Common myeloid progenitor, CD34-positive (primary cell): Measurements from ENCODE around the gene HERC4.
"Not testable (repeated sequence)": the region's sequence is repeated elsewhere in the genome, so short reads cannot be mapped to it uniquely, and the experiment has no call there.

Source experiments
- CTCF ChIA-PET: fragments of 350-600 bp; sonication (Branson Sonifier 250); formaldehyde crosslinking; loops from one replicate; lab custom pipeline; 2021; ENCODE audit warnings: antibody characterized with exemption; lab: Charles Lee
- POLR2A ChIA-PET: fragments of 350-600 bp; sonication (Branson Sonifier 250); formaldehyde crosslinking; loops from one replicate; lab custom pipeline; 2021; ENCODE audit warnings: antibody characterized with exemption; lab: Charles Lee
- DNase-seq, 3 donors: peaks; one replicate each; pipeline versions ENCODE4 v3.0.0 to v3.0.0-alpha.2; 2013
- H3K27ac ChIP-seq, 2 experiments: 1 replicate in 1 of 2; 2 replicates in 1 of 2; pipeline ENCODE4 v1.7.0; 2013; ENCODE audit warnings: inconsistent platforms in 2 of 2, low read length in 2 of 2, mild to moderate bottlenecking in 2 of 2, low read depth in 1 of 2, moderate library complexity in 1 of 2; ENCODE audit not compliant: severe bottlenecking in 2 of 2, insufficient read depth in 1 of 2, poor library complexity in 1 of 2
- H3K27me3 ChIP-seq, 5 experiments: replicated peaks in 2 of 5; 1 replicate in 3 of 5; 2 replicates in 2 of 5; pipeline versions ENCODE4 v1.6.1 to v1.7.0; 2013; ENCODE audit warnings: low read length in 4 of 5, mild to moderate bottlenecking in 2 of 5, moderate library complexity in 2 of 5, inconsistent platforms in 1 of 5; ENCODE audit not compliant: insufficient read depth in 5 of 5, control insufficient read depth in 4 of 5
- H3K36me3 ChIP-seq, 4 experiments: 1 replicate in 2 of 4; 2 replicates in 2 of 4; pipeline versions ENCODE4 v1.6.1 to v1.7.0; 2013; ENCODE audit warnings: low read length in 3 of 4, control low read depth in 1 of 4, mild to moderate bottlenecking in 1 of 4; ENCODE audit not compliant: control insufficient read depth in 4 of 4, insufficient read depth in 4 of 4
- H3K4me1 ChIP-seq, 4 experiments: 1 replicate in 3 of 4; 2 replicates in 1 of 4; pipeline versions ENCODE4 v1.6.1 to v1.7.1; 2013; ENCODE audit warnings: low read length in 3 of 4, mild to moderate bottlenecking in 3 of 4, control low read depth in 1 of 4, inconsistent platforms in 1 of 4, moderate library complexity in 1 of 4; ENCODE audit not compliant: control insufficient read depth in 4 of 4, insufficient read depth in 4 of 4; ENCODE audit errors: control extremely low read depth in 1 of 4
- H3K4me3 ChIP-seq, 7 experiments: 1 replicate in 4 of 7; 2 replicates in 3 of 7; pipeline versions ENCODE4 v1.5.1 to v1.7.0; 2013; ENCODE audit warnings: mild to moderate bottlenecking in 7 of 7, low read length in 6 of 7, moderate library complexity in 6 of 7, inconsistent platforms in 2 of 7, low read depth in 2 of 7, control low read depth in 1 of 7; ENCODE audit not compliant: insufficient read depth in 4 of 7, control insufficient read depth in 1 of 7; ENCODE audit errors: extremely low read depth in 1 of 7
- H3K9me3 ChIP-seq, 5 experiments: 1 replicate in 4 of 5; 2 replicates in 1 of 5; pipeline versions ENCODE4 v1.6.1 to v1.7.1; 2013; ENCODE audit warnings: low read length in 4 of 5, mild to moderate bottlenecking in 2 of 5, inconsistent platforms in 1 of 5, low read depth in 1 of 5, moderate library complexity in 1 of 5; ENCODE audit not compliant: control insufficient read depth in 4 of 5, insufficient read depth in 2 of 5; ENCODE audit errors: control extremely low read depth in 1 of 5
- WGBS: methylation state at CpG from one replicate; pipeline ENCODE4 v1.1.5; 2013; ENCODE audit not compliant: insufficient coverage; 5-methylcytosine and 5-hydroxymethylcytosine counted together

The HERC4 gene

GRCh38 chr10:68001000-68001399 is 74.1 kb downstream of the HERC4 start:
- ChIA-PET CTCF (no interaction called here), POLR2A (no interaction called here)
- no peaks in the 10 kb centered on the region for H3K9me3 ChIP-seq
- DNase-seq, result no peak
- 98% methylated on average over 4 of the region's 4 CpGs for WGBS
- peaks cover 0 to 21% (median 6%) of the 10 kb centered on the region in 4 experiments for H3K36me3 ChIP-seq
- H3K4me1 ChIP-seq, result no peaks in the 10 kb centered on the region
- H3K27me3 ChIP-seq, result no peaks in the 10 kb centered on the region
- H3K27ac ChIP-seq, result no peak overlapping the region
- no peak overlapping the region for H3K4me3 ChIP-seq

GRCh38 chr10:67990093-67990492 is 85.0 kb downstream of the HERC4 start:
- Histone ChIP-seq H3K4me3 (no peak overlapping the region), H3K9me3 (no peaks in the 10 kb centered on the region), H3K27me3 (no peaks in the 10 kb centered on the region), H3K36me3 (peaks cover 20 to 33% (median 27%) of the 10 kb centered on the region in 4 experiments), H3K27ac (no peak overlapping the region), H3K4me1 (no peaks in the 10 kb centered on the region)
- ChIA-PET POLR2A (no interaction called here), CTCF (no interaction called here)
- DNase-seq, result no peak

- H3K27me3 ChIP-seq, result no peaks in the 10 kb centered on the region
- CTCF ChIA-PET, result no interaction called here
- H3K4me3 ChIP-seq, result no peak overlapping the region
- no peaks in the 10 kb centered on the region for H3K4me1 ChIP-seq
- DNase-seq, result no peak
- WGBS, result no CpG with 5 or more reads among the region's 1 CpG
- peaks cover 18 to 41% (median 28%) of the 10 kb centered on the region in 4 experiments for H3K36me3 ChIP-seq
- peaks cover 0 to 1% (median 0%) of the 10 kb centered on the region in 5 experiments for H3K9me3 ChIP-seq
- no peak overlapping the region for H3K27ac ChIP-seq
- POLR2A ChIA-PET, result no interaction called here
Measured at GRCh38 chr10:67988606-67989005, 86.5 kb downstream of the HERC4 start.

- POLR2A ChIA-PET, result not testable (repeated sequence)
- peaks cover 12 to 64% (median 30%) of the 10 kb centered on the region in 4 experiments for H3K36me3 ChIP-seq
Measured at GRCh38 chr10:67982603-67983002, 92.5 kb downstream of the HERC4 start.

GRCh38 chr10:67978749-67979148 is 96.3 kb downstream of the HERC4 start:
- CTCF ChIA-PET, result no interaction called here
- WGBS, result 100% methylated on average over 4 of the region's 5 CpGs
- H3K9me3 ChIP-seq, result peaks cover 0 to 2% (median 0%) of the 10 kb centered on the region in 5 experiments
- POLR2A ChIA-PET, result no interaction called here
- H3K4me1 ChIP-seq, result no peaks in the 10 kb centered on the region
- DNase-seq, result no peak
- no peak overlapping the region for H3K4me3 ChIP-seq
- no peaks in the 10 kb centered on the region for H3K27me3 ChIP-seq
- H3K27ac ChIP-seq, result no peak overlapping the region
- H3K36me3 ChIP-seq, result peaks cover 13 to 58% (median 20%) of the 10 kb centered on the region in 4 experiments

More at GRCh38 chr10:67982603-67983002, 92.5 kb downstream of the HERC4 start:
- H3K4me3 ChIP-seq, DNase-seq, H3K27me3 ChIP-seq, CTCF ChIA-PET, H3K27ac ChIP-seq, H3K9me3 ChIP-seq, H3K4me1 ChIP-seq: not testable (repeated sequence)
- WGBS, result 97% methylated on average over 6 of the region's 8 CpGs

DNA sequence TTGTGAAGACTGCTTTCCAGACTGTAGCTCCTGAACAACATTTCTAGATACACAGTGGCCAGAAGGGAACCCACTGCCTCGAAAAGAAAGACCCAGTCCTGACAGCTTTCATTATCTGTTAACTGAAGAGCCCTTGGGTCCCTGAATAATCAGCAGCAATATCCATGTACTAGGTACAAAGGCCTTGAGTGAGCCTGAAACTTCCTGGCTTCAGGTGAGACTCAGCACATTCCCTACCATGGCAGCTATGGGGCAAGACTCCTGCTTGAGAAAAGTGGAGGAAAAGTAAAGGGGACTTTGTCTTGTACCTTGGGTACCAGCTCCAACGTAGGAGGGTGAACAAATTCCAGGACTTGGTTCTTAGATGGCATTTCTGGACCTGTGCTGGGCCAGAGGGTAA is 97.8 kb downstream of the HERC4 start:
- Histone ChIP-seq H3K9me3 (peaks cover 0 to 6% (median 3%) of the 10 kb centered on the region in 5 experiments), H3K27me3 (no peaks in the 10 kb centered on the region), H3K36me3 (peaks cover 16 to 69% (median 28%) of the 10 kb centered on the region in 4 experiments), H3K4me1 (no peaks in the 10 kb centered on the region), H3K4me3 (no peak overlapping the region), H3K27ac (no peak overlapping the region)
- no peak for DNase-seq
- POLR2A ChIA-PET, result no interaction called here
- 100% methylated on average over 1 of the region's 2 CpGs for WGBS
- CTCF ChIA-PET, result no interaction called here

DNA sequence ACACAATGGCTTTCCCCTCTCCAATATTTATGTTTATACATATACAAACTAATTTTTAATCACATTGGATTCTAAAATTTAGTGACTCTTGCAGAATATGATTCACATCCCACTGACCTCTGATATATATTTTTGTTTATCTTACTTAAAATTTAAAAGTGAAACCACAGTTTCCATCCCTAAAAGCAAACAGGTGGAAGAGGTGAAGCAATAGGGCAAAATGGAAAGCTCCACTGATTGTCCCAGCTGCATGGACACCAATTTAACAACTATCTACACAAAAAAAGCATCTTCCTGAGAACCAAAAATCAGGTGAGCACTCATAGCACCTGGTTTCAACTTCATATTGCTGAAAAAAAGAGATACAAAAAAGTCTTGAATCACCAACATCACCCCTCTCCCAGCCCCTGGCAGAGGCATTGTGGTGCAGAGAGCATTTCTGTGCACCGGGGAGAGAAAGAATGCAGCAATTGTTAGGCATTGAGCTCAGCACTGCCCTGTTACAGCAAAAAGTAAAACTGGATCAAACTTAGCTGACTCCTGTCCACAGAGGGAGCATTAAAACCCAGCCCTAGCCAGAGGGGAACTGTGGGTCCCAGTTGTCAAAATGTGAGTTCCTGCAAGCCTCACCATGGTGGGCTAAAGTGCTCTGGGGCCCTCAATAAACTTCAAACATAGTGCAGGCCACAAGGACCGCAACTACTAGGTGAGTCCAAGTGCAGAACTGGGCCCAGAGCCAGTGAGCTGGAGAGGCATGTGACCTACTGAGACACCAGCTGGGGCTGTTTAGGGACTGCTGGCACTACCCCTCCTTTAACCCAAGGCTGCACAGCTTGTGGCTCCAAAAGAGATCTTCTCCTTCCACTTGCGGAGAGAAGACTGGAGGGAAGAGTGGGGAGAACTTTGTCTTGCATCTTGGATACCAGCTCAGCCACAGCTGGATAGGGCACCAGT is 98.5 kb downstream of the HERC4 start:
- CTCF ChIA-PET, result no interaction called here
- peaks cover 0 to 11% (median 5%) of the 10 kb centered on the region in 5 experiments for H3K9me3 ChIP-seq
- peaks cover 20 to 71% (median 31%) of the 10 kb centered on the region in 4 experiments for H3K36me3 ChIP-seq
- no peak overlapping the region for H3K4me3 ChIP-seq
- DNase-seq, result no peak
- POLR2A ChIA-PET, result no interaction called here
- no peaks in the 10 kb centered on the region for H3K4me1 ChIP-seq
- WGBS, result 100% methylated on average over 3 of the region's 3 CpGs
- no peak overlapping the region for H3K27ac ChIP-seq
- no peaks in the 10 kb centered on the region for H3K27me3 ChIP-seq
